ENCODE measurements around the gene MAFB. TPM values are rescaled to one million over a fixed set of nuclear protein-coding genes. Genes with fewer than 3 reads are reported as not detected.

Gene MAFB
- total RNA-seq, 1 experiment from 2014 or later = 0.22 TPM

DNA sequence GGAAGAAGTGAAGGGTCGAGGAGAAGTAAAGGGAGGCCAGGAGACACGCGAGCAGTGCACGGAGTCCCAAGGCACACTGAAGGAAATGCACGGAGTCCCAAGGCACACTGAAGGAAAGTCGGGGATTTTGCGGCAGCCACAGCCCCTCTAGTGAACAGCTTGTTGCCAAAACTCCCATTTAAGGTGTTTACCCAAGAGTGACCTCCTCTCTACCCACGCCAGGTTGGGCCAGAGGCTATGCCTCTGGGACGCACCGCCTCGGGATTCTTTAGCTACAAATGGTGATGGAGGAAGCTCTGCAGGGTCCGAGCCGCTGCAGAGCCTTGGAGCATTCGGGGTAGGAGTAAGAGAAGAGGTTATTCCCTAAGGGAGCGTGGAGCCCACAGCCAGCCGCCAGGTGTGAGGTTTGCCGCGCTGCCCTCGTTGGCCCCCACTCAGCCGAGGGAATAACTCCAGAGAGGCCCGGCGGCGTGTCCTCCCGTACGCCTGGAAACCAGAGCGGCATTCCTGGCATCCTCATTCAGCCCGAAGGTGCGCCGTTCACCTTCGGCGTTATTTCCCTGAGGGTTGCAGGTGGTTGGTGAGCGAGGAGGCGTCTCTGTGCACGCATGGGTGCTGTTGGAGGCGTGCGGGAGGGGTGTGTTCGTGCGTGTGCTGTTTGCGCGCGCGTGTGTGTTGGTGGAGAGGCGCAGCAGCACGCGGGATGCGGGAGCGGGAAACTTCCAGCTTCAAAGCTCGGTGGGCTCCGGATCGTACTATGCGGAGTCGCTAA, 3.4 kb upstream of the MAFB start:
- no peak overlapping the region for H3K27ac ChIP-seq (ENCODE audit: low read depth, low read length)
- TF ChIP-seq POLR2AphosphoS5 (IDR thresholded peaks at IDR 0.05; ENCODE audit: low read depth, low read length) (no peak), SRF (IDR thresholded peaks at IDR 0.05; ENCODE audit: low read depth) (no peak)
- TF ChIP-seq, protein P1, sequence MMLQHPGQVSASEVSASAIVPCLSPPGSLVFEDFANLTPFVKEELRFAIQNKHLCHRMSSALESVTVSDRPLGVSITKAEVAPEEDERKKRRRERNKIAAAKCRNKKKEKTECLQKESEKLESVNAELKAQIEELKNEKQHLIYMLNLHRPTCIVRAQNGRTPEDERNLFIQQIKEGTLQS (IDR thresholded peaks at IDR 0.05) = no peak
- ChIA-PET CTCF (no interaction called here), RAD21 (ENCODE audit: low non-redundant PET in 1 of 2, low total read pairs in 2 of 2, uncharacterized antibody in 2 of 2, unreplicated experiment in 2 of 2) (no interaction called here), POLR2A (no interaction called here)
- no TSS peak for BruUV-seq (replicated peaks)
- DNase-seq (ENCODE audit: low read depth, low spot score) = no peak
- no peak overlapping the region for H2AFZ ChIP-seq (ENCODE audit: low read depth, low read length, poor library complexity, severe bottlenecking)
- ATAC-seq = no peak
- peaks cover 34% of the 10 kb centered on the region for H3K27me3 ChIP-seq (ENCODE audit: insufficient read depth, low read length)
- H3K79me2 ChIP-seq (ENCODE audit: insufficient read depth, low read length) = no peaks in the 10 kb centered on the region
- H4K20me1 ChIP-seq (ENCODE audit: insufficient read depth) = no peaks in the 10 kb centered on the region
- H3K9ac ChIP-seq (ENCODE audit: low read length) = no peak overlapping the region
- H3K36me3 ChIP-seq (ENCODE audit: control insufficient read depth in 1 of 2, insufficient read depth in 2 of 2, low read length in 2 of 2) = no peaks in the 10 kb centered on the region
- no peaks in the 10 kb centered on the region for H3K9me3 ChIP-seq (ENCODE audit: control insufficient read depth in 1 of 2, insufficient read depth in 1 of 2, low read depth in 1 of 2, low read length in 2 of 2)
- H3K9me2 ChIP-seq (ENCODE audit: insufficient read depth) = no peaks in the 10 kb centered on the region
- H3K4me1 ChIP-seq (ENCODE audit: control insufficient read depth in 1 of 2, insufficient read depth in 2 of 2, low read length in 2 of 2) = peaks cover 3 to 17% of the 10 kb centered on the region in 2 experiments; a peak in 3 of 4 replicates
- H3K4me3 ChIP-seq (replicated peaks in 1 of 2; ENCODE audit: low read depth in 1 of 2, low read length in 2 of 2) = no peak overlapping the region
- intact Hi-C loops (cut with micrococcal nuclease) = loop anchor here (5.0 to 10.0 kb wide), 3 partner anchors 528 to 1580 kb away; no protein-coding TSS in a partner anchor
- no peak overlapping the region for H3K4me2 ChIP-seq (ENCODE audit: low read length)

- H3K4me1 ChIP-seq (ENCODE audit: control insufficient read depth in 1 of 2, insufficient read depth in 2 of 2, low read length in 2 of 2) = peaks cover 3 to 17% of the 10 kb centered on the region in 2 experiments; a peak in 3 of 4 replicates
- H3K9me3 ChIP-seq (ENCODE audit: control insufficient read depth in 1 of 2, insufficient read depth in 1 of 2, low read depth in 1 of 2, low read length in 2 of 2) = no peaks in the 10 kb centered on the region
- no peaks in the 10 kb centered on the region for H3K9me2 ChIP-seq (ENCODE audit: insufficient read depth)
- H4K20me1 ChIP-seq (ENCODE audit: insufficient read depth) = no peaks in the 10 kb centered on the region
- H2AFZ ChIP-seq (ENCODE audit: low read depth, low read length, poor library complexity, severe bottlenecking) = no peak overlapping the region
- no peak for DNase-seq (ENCODE audit: low read depth, low spot score)
- no peak overlapping the region for H3K4me2 ChIP-seq (ENCODE audit: low read length)
- H3K79me2 ChIP-seq (ENCODE audit: insufficient read depth, low read length) = no peaks in the 10 kb centered on the region
- no peak overlapping the region for H3K4me3 ChIP-seq (replicated peaks in 1 of 2; ENCODE audit: low read depth in 1 of 2, low read length in 2 of 2)
- no peaks in the 10 kb centered on the region for H3K36me3 ChIP-seq (ENCODE audit: control insufficient read depth in 1 of 2, insufficient read depth in 2 of 2, low read length in 2 of 2)
- ChIA-PET CTCF (no interaction called here), RAD21 (ENCODE audit: low non-redundant PET in 1 of 2, low total read pairs in 2 of 2, uncharacterized antibody in 2 of 2, unreplicated experiment in 2 of 2) (no interaction called here), POLR2A (no interaction called here)
- H3K9ac ChIP-seq (ENCODE audit: low read length) = no peak overlapping the region
- H3K27me3 ChIP-seq (ENCODE audit: insufficient read depth, low read length) = peaks cover 29% of the 10 kb centered on the region
- intact Hi-C loops (cut with micrococcal nuclease) = loop anchor here (5.0 to 10.0 kb wide), 3 partner anchors 527 to 1579 kb away; no protein-coding TSS in a partner anchor
- no peak overlapping the region for H3K27ac ChIP-seq (ENCODE audit: low read depth, low read length)
- BruUV-seq (replicated peaks) = no TSS peak
- no peak for ATAC-seq
- no peak for TF ChIP-seq CEBPB (IDR thresholded peaks at IDR 0.05; ENCODE audit: low read depth)
- TF ChIP-seq FOSL1 (IDR thresholded peaks at IDR 0.05; ENCODE audit: low read depth) = no peak
- TF ChIP-seq ZNF274 (IDR thresholded peaks at IDR 0.05; ENCODE audit: low read depth, low read length) = no peak
- no peak for TF ChIP-seq SRF (IDR thresholded peaks at IDR 0.05; ENCODE audit: low read depth)
- no peak for TF ChIP-seq ELF1 (IDR thresholded peaks at IDR 0.05; ENCODE audit: borderline replicate concordance, low read depth)
- TF ChIP-seq, protein P2, sequence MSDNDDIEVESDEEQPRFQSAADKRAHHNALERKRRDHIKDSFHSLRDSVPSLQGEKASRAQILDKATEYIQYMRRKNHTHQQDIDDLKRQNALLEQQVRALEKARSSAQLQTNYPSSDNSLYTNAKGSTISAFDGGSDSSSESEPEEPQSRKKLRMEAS (IDR thresholded peaks at IDR 0.05) = no peak
- no peak for TF ChIP-seq SP1 (IDR thresholded peaks at IDR 0.05; ENCODE audit: low read depth)
- TF ChIP-seq REST (IDR thresholded peaks at IDR 0.05; ENCODE audit: low read depth) = no peak
- TF ChIP-seq, protein P3, sequence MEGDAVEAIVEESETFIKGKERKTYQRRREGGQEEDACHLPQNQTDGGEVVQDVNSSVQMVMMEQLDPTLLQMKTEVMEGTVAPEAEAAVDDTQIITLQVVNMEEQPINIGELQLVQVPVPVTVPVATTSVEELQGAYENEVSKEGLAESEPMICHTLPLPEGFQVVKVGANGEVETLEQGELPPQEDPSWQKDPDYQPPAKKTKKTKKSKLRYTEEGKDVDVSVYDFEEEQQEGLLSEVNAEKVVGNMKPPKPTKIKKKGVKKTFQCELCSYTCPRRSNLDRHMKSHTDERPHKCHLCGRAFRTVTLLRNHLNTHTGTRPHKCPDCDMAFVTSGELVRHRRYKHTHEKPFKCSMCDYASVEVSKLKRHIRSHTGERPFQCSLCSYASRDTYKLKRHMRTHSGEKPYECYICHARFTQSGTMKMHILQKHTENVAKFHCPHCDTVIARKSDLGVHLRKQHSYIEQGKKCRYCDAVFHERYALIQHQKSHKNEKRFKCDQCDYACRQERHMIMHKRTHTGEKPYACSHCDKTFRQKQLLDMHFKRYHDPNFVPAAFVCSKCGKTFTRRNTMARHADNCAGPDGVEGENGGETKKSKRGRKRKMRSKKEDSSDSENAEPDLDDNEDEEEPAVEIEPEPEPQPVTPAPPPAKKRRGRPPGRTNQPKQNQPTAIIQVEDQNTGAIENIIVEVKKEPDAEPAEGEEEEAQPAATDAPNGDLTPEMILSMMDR (IDR thresholded peaks at IDR 0.05 in 2 of 3, conservative IDR thresholded peaks at IDR 0.05 in 1 of 3; ENCODE audit: borderline replicate concordance in 1 of 3, insufficient read depth in 1 of 3, low read depth in 2 of 3, low read length in 2 of 3) = no peak
- no peak for TF ChIP-seq POLR2A (IDR thresholded peaks at IDR 0.05; ENCODE audit: borderline replicate concordance, extremely low read depth, insufficient read depth, insufficient read length)
These were observed 2.7 kb upstream of the MAFB start for GRCh38 chr20:40691566-40692239.
